ENCODE measurements around the gene VWA2.

VWA2 gene

GRCh38 chr10:114276671-114277070 lies 37.6 kb downstream of the VWA2 start:
- DNase-seq (ENCODE audit: low spot score): no peak

- no peak for DNase-seq (ENCODE audit: low spot score)
These were observed 39.3 kb downstream of the VWA2 start for GRCh38 chr10:114278140-114278883.

DNA sequence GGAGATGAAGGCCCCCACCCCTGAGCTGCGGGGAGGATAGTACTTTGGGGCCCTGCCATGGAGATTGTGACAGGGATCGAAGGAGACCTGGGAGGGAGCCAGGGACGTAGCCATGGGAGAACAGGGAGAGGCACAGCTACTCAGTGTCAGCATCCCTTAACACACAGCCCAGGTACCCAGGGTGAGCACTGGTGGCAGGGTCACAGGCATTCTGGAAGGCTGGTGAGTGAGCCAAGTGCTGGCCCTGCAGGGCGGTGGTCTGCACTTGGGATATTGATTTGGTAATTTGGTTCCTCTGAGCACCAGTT lies 39.8 kb downstream of the VWA2 start:
- DNase-seq (ENCODE audit: low spot score): no peak

DNA sequence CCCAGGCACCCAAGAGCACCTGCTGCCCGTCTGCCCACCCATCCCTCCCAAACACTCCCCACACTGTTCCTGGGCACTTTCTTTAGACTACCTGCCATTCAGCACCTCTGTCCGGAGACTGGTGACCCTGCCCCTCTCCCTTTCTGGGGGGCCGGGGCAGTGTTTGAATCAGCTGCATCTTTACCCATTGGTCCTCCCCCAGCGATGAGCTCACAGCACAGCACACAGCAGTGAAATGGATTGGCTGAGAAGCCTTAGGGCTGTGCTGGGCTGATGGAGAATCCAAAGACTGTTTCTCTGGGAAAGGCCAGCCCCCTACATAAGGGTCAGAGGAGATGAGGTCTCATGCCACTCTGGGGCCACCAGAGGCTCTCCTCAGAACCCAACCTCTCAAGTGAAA lies 40.2 kb downstream of the VWA2 start:
- DNase-seq (ENCODE audit: low spot score): no peak

- DNase-seq (ENCODE audit: low spot score): no peak
These were observed 41.0 kb downstream of the VWA2 start for GRCh38 chr10:114279901-114280644.

DNA sequence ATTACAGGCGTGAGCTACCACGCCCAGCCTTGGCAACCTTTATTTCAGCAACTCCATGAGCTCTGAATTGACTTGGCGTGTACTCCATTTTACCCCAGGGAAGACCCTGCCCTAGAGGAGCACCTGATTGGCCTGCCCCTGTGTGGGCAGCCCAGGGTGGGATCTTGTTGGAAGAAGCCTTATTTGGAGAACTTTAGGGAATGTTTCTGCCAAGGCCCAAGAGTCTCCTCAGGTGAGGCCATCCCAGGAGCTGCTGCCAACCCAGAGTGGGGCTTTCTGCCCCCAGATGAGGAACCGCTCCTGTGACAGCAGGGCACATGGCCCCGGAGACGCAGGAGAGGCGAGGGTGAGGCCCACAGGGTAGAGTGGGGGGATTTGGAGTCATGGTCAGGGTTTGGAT lies 42.0 kb downstream of the VWA2 start:
- DNase-seq (ENCODE audit: low spot score): no peak

- no peak for DNase-seq (ENCODE audit: low spot score)
These were observed 42.4 kb downstream of the VWA2 start for GRCh38 chr10:114281461-114281860.

GRCh38 chr10:114282526-114282925 lies 43.5 kb downstream of the VWA2 start:
- DNase-seq (ENCODE audit: low spot score): no peak

DNA sequence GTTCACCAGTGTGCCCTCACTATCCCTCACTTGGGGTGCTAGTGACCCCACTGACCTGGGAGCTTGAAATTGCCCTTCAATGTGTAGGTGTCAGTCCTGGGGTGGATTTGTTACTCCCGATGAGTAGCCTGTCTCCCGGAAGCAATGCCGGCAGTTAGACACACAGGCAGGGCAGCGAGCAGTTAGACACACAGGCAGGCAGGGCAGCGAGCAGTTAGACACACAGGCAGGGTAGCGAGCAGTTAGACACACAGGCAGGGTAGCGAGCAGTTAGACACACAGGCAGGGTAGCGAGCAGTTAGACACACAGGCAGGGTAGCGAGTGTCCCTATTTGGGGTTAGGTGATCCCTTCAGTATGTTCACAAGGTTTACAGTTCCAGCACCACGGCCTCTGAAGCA lies 44.0 kb downstream of the VWA2 start:
- DNase-seq (ENCODE audit: low spot score): no peak

- no peak for DNase-seq (ENCODE audit: low spot score)
These were observed 44.6 kb downstream of the VWA2 start for GRCh38 chr10:114283535-114284234.

- no peak for DNase-seq (ENCODE audit: low spot score)
These were observed 45.5 kb downstream of the VWA2 start for GRCh38 chr10:114284346-114285071.

GRCh38 chr10:114285961-114286441 lies 46.9 kb downstream of the VWA2 start:
- DNase-seq (ENCODE audit: low spot score): no peak

- no peak for DNase-seq (ENCODE audit: low spot score)
These were observed 47.9 kb downstream of the VWA2 start for GRCh38 chr10:114286921-114287320.

DNA sequence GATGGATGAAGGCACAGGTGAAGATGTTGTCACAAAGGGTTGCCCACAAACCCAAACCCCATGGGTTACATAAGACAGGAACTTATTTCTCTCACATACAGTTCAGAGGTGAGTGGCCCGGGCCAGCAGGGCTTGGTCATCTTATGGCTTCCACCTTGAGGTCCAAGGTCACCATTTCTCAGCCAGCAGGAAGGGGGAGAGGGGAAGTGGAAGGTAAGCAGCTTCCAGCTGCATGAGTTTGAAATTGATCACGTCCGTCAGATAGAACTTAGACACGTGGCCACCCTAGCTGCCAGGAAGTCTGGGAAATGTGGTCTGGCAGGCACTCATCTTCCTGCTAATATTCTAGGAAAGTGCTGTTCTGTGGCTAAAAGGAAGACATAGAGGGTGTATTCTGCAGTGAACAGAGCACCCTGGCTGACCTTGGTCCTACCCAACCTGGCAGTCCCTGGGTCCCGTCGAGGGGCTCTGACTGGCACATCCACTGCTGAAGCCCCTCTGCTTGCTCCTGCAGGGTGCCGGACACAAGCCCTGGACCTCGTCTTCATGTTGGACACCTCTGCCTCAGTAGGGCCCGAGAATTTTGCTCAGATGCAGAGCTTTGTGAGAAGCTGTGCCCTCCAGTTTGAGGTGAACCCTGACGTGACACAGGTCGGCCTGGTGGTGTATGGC lies 49.5 kb downstream of the VWA2 start:
- DNase-seq (ENCODE audit: low spot score): no peak

DNA sequence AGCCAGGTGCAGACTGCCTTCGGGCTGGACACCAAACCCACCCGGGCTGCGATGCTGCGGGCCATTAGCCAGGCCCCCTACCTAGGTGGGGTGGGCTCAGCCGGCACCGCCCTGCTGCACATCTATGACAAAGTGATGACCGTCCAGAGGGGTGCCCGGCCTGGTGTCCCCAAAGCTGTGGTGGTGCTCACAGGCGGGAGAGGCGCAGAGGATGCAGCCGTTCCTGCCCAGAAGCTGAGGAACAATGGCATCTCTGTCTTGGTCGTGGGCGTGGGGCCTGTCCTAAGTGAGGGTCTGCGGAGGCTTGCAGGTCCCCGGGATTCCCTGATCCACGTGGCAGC lies 50.0 kb downstream of the VWA2 start:
- DNase-seq (ENCODE audit: low spot score): no peak

DNA sequence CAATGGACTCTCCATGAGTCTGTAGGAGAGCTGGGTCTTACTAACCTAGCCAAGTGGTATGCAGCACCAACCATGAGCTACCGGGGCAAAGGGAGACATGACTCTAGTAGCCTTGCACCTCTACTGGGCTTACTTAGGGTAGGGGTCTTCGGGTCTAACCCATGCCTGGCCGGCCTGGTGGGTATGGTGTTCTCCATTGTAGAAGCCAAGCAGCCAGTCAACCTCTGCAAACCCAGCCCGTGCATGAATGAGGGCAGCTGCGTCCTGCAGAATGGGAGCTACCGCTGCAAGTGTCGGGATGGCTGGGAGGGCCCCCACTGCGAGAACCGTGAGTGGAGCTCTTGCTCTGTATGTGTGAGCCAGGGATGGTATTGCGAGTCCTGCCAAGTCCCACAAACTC lies 51.0 kb downstream of the VWA2 start:
- DNase-seq (ENCODE audit: low spot score): no peak

DNA sequence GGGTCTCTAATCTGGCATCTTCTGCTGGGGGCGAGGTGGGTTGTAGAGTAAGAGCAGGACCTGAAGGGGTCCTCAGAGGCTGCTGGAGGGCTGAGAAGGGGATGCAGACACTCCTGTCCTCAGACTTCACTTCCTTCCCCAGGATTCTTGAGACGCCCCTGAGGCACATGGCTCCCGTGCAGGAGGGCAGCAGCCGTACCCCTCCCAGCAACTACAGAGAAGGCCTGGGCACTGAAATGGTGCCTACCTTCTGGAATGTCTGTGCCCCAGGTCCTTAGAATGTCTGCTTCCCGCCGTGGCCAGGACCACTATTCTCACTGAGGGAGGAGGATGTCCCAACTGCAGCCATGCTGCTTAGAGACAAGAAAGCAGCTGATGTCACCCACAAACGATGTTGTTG lies 52.0 kb downstream of the VWA2 start:
- no peak for DNase-seq (ENCODE audit: low spot score)

GRCh38 chr10:114291516-114291915 lies 52.5 kb downstream of the VWA2 start:
- DNase-seq (ENCODE audit: low spot score): no peak

DNA sequence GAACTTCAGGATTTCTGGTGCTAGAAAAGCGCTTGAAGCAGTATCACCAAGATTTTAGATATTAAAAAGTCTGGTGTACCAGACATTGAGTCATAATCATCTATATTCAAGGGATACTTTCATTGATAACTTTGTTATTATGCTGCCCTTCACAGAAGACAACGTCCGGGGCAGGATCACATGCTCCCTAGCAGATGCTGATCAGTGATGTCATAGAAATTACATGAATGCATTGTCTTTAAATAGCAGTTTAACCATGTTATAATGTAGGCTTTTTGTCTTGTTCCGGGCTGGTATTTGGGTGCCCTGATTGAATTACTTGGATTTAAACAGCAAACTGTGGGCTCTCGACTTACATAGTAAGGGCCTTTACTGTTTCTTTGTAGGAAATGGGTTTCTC lies 54.0 kb downstream of the VWA2 start:
- DNase-seq (ENCODE audit: low spot score): no peak

DNA sequence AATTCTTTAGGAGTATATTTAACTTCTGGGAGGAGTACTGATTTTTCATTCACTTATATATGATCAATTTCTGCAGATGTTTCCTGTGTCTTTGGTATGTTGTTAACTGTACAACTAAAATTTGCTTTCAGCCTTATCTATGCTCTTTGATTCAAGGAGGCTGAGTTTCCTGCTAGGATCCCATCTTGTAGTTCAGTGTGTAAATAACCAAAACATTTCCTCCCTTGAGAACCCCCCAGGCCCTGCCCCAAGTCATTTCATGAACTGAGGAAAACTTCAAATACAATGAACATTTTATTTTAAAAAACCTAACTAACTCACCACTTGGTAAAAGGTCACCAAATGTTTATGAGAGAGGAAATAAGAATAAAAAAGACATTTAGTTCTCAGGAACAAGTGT lies 55.5 kb downstream of the VWA2 start:
- DNase-seq (ENCODE audit: low spot score): no peak

DNA sequence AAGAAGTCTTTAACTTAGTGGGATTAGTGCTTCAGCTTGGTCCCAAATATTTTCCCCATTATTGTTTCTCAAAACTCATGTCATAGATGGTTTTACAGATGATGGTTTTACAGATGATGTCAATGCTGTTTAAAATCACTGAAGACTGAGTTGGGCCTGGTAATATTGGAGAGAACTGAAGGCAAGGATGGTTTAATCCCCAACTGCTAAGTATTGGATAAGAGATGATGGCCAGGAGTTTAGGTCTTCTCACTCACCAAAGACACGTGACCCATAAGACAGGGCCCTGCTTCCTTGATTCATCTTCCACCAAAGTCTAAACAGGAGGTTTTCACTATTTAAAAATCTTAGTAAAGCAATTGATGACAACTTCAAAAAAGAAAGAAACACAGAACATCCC lies 56.3 kb downstream of the VWA2 start:
- DNase-seq (ENCODE audit: low spot score): no peak

DNA sequence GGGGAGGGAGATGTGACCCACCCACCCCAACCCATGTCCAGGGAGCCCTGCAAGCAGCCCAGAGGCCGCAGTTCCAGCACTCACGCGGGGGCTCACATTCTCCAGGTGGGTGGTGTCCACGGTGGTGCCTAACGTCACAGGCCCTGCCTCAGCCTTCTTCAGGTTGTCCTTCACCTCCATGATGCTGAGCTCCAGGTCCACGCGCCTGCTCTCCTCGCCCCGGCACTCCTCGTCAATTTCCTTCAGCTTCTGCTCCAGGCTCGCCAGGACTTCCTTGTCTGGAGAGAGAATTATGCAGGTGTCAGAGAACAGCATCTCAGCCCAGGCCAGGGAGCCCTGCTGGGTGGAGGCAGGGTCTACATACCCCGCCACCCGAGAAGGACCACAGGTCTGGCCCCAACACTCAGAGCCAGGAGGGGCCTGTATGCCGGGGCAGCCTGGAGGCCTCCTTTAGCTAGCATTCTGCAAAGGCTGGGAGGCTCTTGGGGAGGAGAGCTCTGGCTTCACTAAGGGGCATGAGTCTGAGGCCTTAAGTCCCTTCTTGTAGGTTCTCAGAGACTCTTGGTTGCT lies 58.2 kb downstream of the VWA2 start:
- DNase-seq (ENCODE audit: low spot score): no peak

Data from RKO (cell line).